Caco-2 (cell line): ENCODE results near the gene ERC2. TPM values are rescaled to one million over a fixed set of nuclear protein-coding genes. Genes with fewer than 3 reads are reported as not detected.

Experiments
- BruUV-seq: library from RNA; stranded (reverse); fragments of 400-500 nt; replicated peaks from 2 replicates; lab custom pipeline; 2021; lab: Mats Ljungman, UMichigan
- CTCF ChIA-PET: fragments of 300-600 bp; sonication (Branson Sonifier 250); formaldehyde crosslinking; loops from one replicate; lab custom pipeline; 2022; ENCODE audit warnings: antibody characterized with exemption; lab: Charles Lee
- POLR2A ChIA-PET: fragments of 300-600 bp; sonication (Branson Sonifier 250); formaldehyde crosslinking; loops from one replicate; lab custom pipeline; 2022; ENCODE audit warnings: antibody characterized with exemption; lab: Charles Lee
- DNase-seq, 2 experiments: peaks; one replicate each; pipeline versions ENCODE4 v3.0.0 to v3.0.0-alpha.2; 2020 to 2022
- H3K27me3 ChIP-seq: replicated peaks from 2 replicates; pipeline ENCODE4 v1.6.0; 2011; ENCODE audit warnings: low read length; ENCODE audit not compliant: control insufficient read depth, insufficient read depth
- H3K36me3 ChIP-seq: 2 replicates; pipeline ENCODE4 v1.5.1; 2011; ENCODE audit warnings: low read length; ENCODE audit not compliant: control insufficient read depth, insufficient read depth
- H3K4me1 ChIP-seq: fragments of 250-450 bp; sonication (Bioruptor Pico); 2 replicates; pipeline ENCODE4 v1.5.1; 2020; ENCODE audit warnings: mild to moderate bottlenecking
- H3K4me3 ChIP-seq: 2 replicates; pipeline ENCODE4 v1.5.1; 2011; ENCODE audit warnings: low read depth, mild to moderate bottlenecking, control low read depth, low read length
- H3K9me3 ChIP-seq: fragments of 250-450 bp; sonication (Bioruptor Pico); 2 replicates; pipeline ENCODE4 v1.5.1; 2020; ENCODE audit warnings: mild to moderate bottlenecking, moderate library complexity
- H3K27ac Mint-ChIP-seq: one replicate; pipeline ENCODE4 v1.8.0; 2022; ENCODE audit warnings: mixed read lengths; ENCODE audit not compliant: unreplicated experiment
- H3K27me3 Mint-ChIP-seq: one replicate; pipeline ENCODE4 v1.8.0; 2022; ENCODE audit warnings: mixed read lengths; ENCODE audit not compliant: insufficient read depth, unreplicated experiment
- H3K36me3 Mint-ChIP-seq: one replicate; pipeline ENCODE4 v1.8.0; 2022; ENCODE audit warnings: mild to moderate bottlenecking, mixed read lengths; ENCODE audit not compliant: insufficient read depth, unreplicated experiment
- H3K4me1 Mint-ChIP-seq: one replicate; pipeline ENCODE4 v1.8.0; 2022; ENCODE audit warnings: low read depth, mixed read lengths; ENCODE audit not compliant: unreplicated experiment
- H3K4me3 Mint-ChIP-seq: one replicate; pipeline ENCODE4 v1.8.0; 2022; ENCODE audit warnings: mild to moderate bottlenecking, moderate library complexity, mixed read lengths; ENCODE audit not compliant: unreplicated experiment
- H3K9me3 Mint-ChIP-seq: one replicate; pipeline ENCODE4 v1.8.0; 2022; ENCODE audit warnings: mixed read lengths; ENCODE audit not compliant: unreplicated experiment
- CTCF ChIP-seq, 2 experiments: fragments of 200-600 bp in 1 of 2; IDR thresholded peaks; 1 replicate in 1 of 2; 2 replicates in 1 of 2; pipeline versions ENCODE4 v1.5.1 to v1.8.0; 2011 to 2022; ENCODE audit warnings: antibody characterized with exemption in 1 of 2, control low read depth in 1 of 2, inconsistent platforms in 1 of 2, low read depth in 1 of 2, low read length in 1 of 2, mild to moderate bottlenecking in 1 of 2, moderate library complexity in 1 of 2; ENCODE audit not compliant: insufficient read depth in 1 of 2, severe bottlenecking in 1 of 2, unreplicated experiment in 1 of 2
- intact Hi-C: fragments of 100-400 bp; cut with micrococcal nuclease; formaldehyde crosslinking; loops from one replicate; pipeline ENCODE4 v1.10.0; 2022; ENCODE audit not compliant: unreplicated experiment
- total RNA-seq: library from RNA; stranded (reverse); gene quantifications from 2 replicates; pipeline ENCODE4 v1.2.3, GENCODE V29; 2022

The ERC2 gene
- total RNA-seq, 1 experiment from 2014 or later = 0.54 TPM

- peak; percentile 53 to 70 for DNase-seq
- Mint-ChIP-seq H3K36me3 (peaks cover 6% of the 10 kb centered on the region), H3K9me3 (no peaks in the 10 kb centered on the region), H3K27me3 (no peaks in the 10 kb centered on the region), H3K4me1 (peaks cover 9% of the 10 kb centered on the region), H3K27ac (peak overlapping the region; percentile 76), H3K4me3 (no peak overlapping the region)
- CTCF ChIA-PET = interaction anchor here (0.6 kb wide), 1 partner anchor 1532 kb away, joined by 3 read pairs; no protein-coding TSS in a partner anchor
- intact Hi-C loops = loop anchor here (1.0 to 10.0 kb wide), 4 partner anchors 203 to 1399 kb away; partner anchors contain the start of gene WNT5A
- Histone ChIP-seq H3K4me1 (peaks cover 18% of the 10 kb centered on the region; the same call in 1 of the 2 replicates), H3K36me3 (no peaks in the 10 kb centered on the region), H3K9me3 (no peaks in the 10 kb centered on the region), H3K27me3 (no peaks in the 10 kb centered on the region), H3K4me3 (no peak overlapping the region)
- POLR2A ChIA-PET = no interaction called here
- no TSS peak for BruUV-seq
- no peak for TF ChIP-seq CTCF (IDR thresholded peaks at IDR 0.05; ENCODE audit: insufficient read depth in 1 of 2, low read depth in 1 of 2, low read length in 1 of 2, severe bottlenecking in 1 of 2, unreplicated experiment in 1 of 2)
Measured at GRCh38 chr3:56253941-56254665, 214.2 kb downstream of the ERC2 start.

DNA sequence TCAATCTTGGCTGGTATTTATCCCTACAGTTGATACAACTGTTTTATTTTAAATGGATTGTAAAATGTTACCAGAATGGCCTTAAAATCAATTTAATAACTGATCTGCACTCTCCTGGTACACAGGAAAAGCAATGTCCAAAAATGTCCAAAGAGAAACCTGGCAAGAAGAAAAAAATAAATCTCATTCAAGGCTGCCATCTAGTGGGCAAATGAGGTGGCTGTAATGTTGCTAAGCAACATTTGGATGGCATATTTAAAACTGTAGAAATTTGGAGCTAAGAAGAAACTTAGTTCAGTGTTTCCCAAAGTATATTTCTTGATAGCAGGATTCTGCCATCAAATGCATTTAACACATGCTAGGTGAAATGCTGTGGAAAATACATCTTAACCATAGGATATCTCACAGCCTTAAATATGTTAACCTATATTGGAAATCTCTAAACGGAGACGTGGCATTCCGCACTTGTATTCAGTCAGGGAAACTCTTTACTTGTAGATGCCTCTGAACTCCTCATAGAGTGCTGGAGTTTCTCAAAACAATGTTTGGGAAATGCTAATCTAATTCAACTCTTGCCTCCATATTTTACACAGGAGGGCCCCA is 216.8 kb downstream of the ERC2 start:
- peaks cover 18% of the 10 kb centered on the region; the same call in 1 of the 2 replicates for H3K4me1 ChIP-seq
- DNase-seq = peak in 1 of 2 experiments; percentile 62
- H3K36me3 ChIP-seq = no peaks in the 10 kb centered on the region
- ChIA-PET POLR2A (no interaction called here), CTCF (interaction anchor here (0.6 to 1.4 kb wide), 5 partner anchors 162 to 743 kb away, joined by 3 to 7 read pairs (median 4); no protein-coding TSS in a partner anchor)
- Mint-ChIP-seq H3K4me1 (peaks cover 9% of the 10 kb centered on the region), H3K36me3 (peaks cover 6% of the 10 kb centered on the region), H3K4me3 (no peak overlapping the region), H3K9me3 (no peaks in the 10 kb centered on the region), H3K27ac (no peak overlapping the region), H3K27me3 (no peaks in the 10 kb centered on the region)
- intact Hi-C loops = loop anchor here (1.0 to 10.0 kb wide), 5 partner anchors 52 to 1397 kb away; partner anchors contain the start of gene WNT5A
- no peak overlapping the region for H3K4me3 ChIP-seq
- H3K9me3 ChIP-seq = no peaks in the 10 kb centered on the region
- BruUV-seq = no TSS peak
- no peaks in the 10 kb centered on the region for H3K27me3 ChIP-seq
- TF ChIP-seq CTCF (IDR thresholded peaks at IDR 0.05; ENCODE audit: insufficient read depth in 1 of 2, low read depth in 1 of 2, low read length in 1 of 2, severe bottlenecking in 1 of 2, unreplicated experiment in 1 of 2) = peak; percentile 63 to 76

GRCh38 chr3:56248021-56248420 is 220.2 kb downstream of the ERC2 start:
- Mint-ChIP-seq H3K9me3 (no peaks in the 10 kb centered on the region), H3K4me1 (no peaks in the 10 kb centered on the region), H3K36me3 (no peaks in the 10 kb centered on the region), H3K27ac (peak overlapping the region; percentile 16), H3K27me3 (no peaks in the 10 kb centered on the region), H3K4me3 (no peak overlapping the region)
- Histone ChIP-seq H3K27me3 (no peaks in the 10 kb centered on the region), H3K9me3 (no peaks in the 10 kb centered on the region), H3K36me3 (no peaks in the 10 kb centered on the region), H3K4me1 (no peaks in the 10 kb centered on the region), H3K4me3 (no peak overlapping the region)
- intact Hi-C loops = no loop called here
- no TSS peak for BruUV-seq
- ChIA-PET POLR2A (no interaction called here), CTCF (no interaction called here)
- TF ChIP-seq CTCF (IDR thresholded peaks at IDR 0.05; ENCODE audit: insufficient read depth in 1 of 2, low read depth in 1 of 2, low read length in 1 of 2, severe bottlenecking in 1 of 2, unreplicated experiment in 1 of 2) = no peak
- DNase-seq = no peak
